ENCODE results near the gene EPO.

GRCh38 chr7:100720279-100720670 is at the start of gene EPO:
- no peak for TF ChIP-seq POLR2AphosphoS5 (IDR thresholded peaks at IDR 0.05)
- TF ChIP-seq, protein P1, sequence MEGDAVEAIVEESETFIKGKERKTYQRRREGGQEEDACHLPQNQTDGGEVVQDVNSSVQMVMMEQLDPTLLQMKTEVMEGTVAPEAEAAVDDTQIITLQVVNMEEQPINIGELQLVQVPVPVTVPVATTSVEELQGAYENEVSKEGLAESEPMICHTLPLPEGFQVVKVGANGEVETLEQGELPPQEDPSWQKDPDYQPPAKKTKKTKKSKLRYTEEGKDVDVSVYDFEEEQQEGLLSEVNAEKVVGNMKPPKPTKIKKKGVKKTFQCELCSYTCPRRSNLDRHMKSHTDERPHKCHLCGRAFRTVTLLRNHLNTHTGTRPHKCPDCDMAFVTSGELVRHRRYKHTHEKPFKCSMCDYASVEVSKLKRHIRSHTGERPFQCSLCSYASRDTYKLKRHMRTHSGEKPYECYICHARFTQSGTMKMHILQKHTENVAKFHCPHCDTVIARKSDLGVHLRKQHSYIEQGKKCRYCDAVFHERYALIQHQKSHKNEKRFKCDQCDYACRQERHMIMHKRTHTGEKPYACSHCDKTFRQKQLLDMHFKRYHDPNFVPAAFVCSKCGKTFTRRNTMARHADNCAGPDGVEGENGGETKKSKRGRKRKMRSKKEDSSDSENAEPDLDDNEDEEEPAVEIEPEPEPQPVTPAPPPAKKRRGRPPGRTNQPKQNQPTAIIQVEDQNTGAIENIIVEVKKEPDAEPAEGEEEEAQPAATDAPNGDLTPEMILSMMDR (IDR thresholded peaks at IDR 0.05): no peak

Data from suprapubic skin (tissue), 3 donors.